T1000 (cell line): ENCODE results near the gene MISP.
"Not testable (repeated sequence)": the region's sequence is repeated elsewhere in the genome, so short reads cannot be mapped to it uniquely, and the experiment has no call there.

Experiments
- DNase-seq: peaks from one replicate; lab custom pipeline; 2025; ENCODE audit warnings: mixed read lengths; lab: John Stamatoyannopoulos, UW

The MISP gene

GRCh38 chr19:750640-751423 is at the start of gene MISP:
Gene MISP (plus strand): TSS chr19:751112. CDS start chr19:756947, 5,835 bp downstream.
- DNase-seq, result no peak

- DNase-seq, result not testable (repeated sequence)
These were observed 48.1 kb upstream of the MISP start for GRCh38 chr19:702847-703246.

GRCh38 chr19:703329-703650 is 47.6 kb upstream of the MISP start:
- DNase-seq, result no peak

- peak; percentile 67 for DNase-seq
These were observed 47.1 kb upstream of the MISP start for GRCh38 chr19:703651-704446.

GRCh38 chr19:704447-704741 is 46.5 kb upstream of the MISP start:
- DNase-seq, result no peak

- DNase-seq, result no peak
These were observed 42.5 kb upstream of the MISP start, which contains the start of gene PALM for GRCh38 chr19:708154-709143. Gene PALM (plus strand): TSS chr19:708935. CDS start chr19:709147, 212 bp downstream.

GRCh38 chr19:709196-709964 is 41.5 kb upstream of the MISP start:
- no peak for DNase-seq

GRCh38 chr19:709965-710571 is 40.8 kb upstream of the MISP start:
- DNase-seq, result no peak

- DNase-seq, result no peak
These were observed 40.1 kb upstream of the MISP start for GRCh38 chr19:710767-711166.

- DNase-seq, result no peak
These were observed 39.7 kb upstream of the MISP start for GRCh38 chr19:711254-711653.

- no peak for DNase-seq
These were observed 35.6 kb upstream of the MISP start for GRCh38 chr19:715347-715746.

GRCh38 chr19:718251-718951 is 32.5 kb upstream of the MISP start:
- no peak for DNase-seq

- no peak for DNase-seq
These were observed 31.9 kb upstream of the MISP start for GRCh38 chr19:718991-719512.

- DNase-seq, result no peak
These were observed 31.1 kb upstream of the MISP start for GRCh38 chr19:719636-720344.

GRCh38 chr19:720345-721160 is 30.4 kb upstream of the MISP start:
- no peak for DNase-seq

- no peak for DNase-seq
These were observed 28.3 kb upstream of the MISP start for GRCh38 chr19:722553-723101.

GRCh38 chr19:723247-723646 is 27.7 kb upstream of the MISP start:
- no peak for DNase-seq

GRCh38 chr19:723714-724113 is 27.2 kb upstream of the MISP start:
- no peak for DNase-seq
